Stimulated activated CD4-positive, alpha-beta T cell treated with anti-CD3 and anti-CD28 coated beads, TNF-alpha, amount 100 ng/mL, for 1 hour (primary cell): ENCODE data around the gene TLR10.
"Not testable (repeated sequence)": the region's sequence is repeated elsewhere in the genome, so short reads cannot be mapped to it uniquely, and the experiment has no call there.

Experiments
- DNase-seq, 3 donors: peaks; one replicate each; pipeline ENCODE4 v3.0.0-alpha.2; 2020; ENCODE audit warnings: low read depth in 3 of 3, low spot score in 1 of 3

Gene TLR10

GRCh38 chr4:38768968-38769394, 13.8 kb downstream of the TLR10 start:
- no peak for DNase-seq

- DNase-seq, result not testable (repeated sequence)
These were observed 15.8 kb downstream of the TLR10 start for GRCh38 chr4:38766940-38767339.

DNA sequence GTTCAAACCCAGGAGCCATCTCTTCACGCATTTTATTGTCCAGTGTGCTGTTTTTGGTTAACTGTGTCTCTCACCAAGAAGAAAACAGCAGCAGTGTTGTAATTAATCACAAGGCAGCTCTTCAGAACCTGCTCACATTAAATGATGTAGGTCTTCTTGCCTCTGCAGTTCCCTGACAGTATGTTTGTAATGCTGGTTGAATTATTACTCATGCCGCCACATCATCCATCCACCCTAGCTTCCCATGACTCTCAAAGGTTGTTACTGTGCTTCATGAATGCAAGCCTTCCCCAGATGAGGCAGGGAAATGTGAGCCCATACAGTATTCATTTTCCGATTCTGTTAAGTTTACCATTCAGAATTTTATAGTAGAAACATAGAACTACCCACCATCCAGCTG, 17.4 kb downstream of the TLR10 start:
- DNase-seq, result no peak

DNA sequence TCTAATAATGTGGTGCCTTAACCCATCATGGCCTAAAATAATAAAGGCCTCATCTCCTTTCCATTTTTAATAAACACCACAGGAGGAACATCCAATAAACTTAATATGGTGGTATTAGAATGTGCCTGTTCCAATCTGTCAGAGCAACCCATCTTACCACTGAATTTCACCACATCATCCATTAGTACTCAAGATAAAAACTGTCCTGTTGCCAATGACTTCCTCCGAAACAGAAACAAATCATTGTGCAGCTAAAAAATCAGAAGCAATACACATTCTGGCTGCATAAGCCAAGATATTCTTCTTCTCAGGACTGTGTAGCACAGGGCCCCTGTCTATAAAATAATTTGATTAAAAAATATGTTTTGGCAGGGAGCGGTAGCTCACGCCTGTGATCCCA, 18.5 kb downstream of the TLR10 start:
- no peak for DNase-seq

- DNase-seq, result no peak
These were observed 20.2 kb downstream of the TLR10 start for GRCh38 chr4:38762560-38762959.

DNA sequence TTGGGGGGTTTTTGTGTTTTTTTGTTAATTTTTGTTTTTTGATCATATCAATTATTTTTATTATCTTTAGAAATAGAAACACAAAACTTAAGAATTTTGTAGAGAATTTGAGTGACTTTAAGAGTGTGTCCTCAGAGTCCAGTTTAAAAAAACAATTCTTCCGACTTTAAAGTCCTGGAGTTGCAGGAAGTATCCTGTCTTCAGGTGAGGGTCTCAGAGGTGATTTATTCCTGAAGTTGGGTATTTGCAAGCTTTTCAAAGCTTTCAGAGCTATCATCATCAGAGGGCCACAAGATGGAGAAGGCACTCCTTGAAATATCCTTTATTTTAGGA, 23.0 kb downstream of the TLR10 start:
- DNase-seq, result no peak

DNA sequence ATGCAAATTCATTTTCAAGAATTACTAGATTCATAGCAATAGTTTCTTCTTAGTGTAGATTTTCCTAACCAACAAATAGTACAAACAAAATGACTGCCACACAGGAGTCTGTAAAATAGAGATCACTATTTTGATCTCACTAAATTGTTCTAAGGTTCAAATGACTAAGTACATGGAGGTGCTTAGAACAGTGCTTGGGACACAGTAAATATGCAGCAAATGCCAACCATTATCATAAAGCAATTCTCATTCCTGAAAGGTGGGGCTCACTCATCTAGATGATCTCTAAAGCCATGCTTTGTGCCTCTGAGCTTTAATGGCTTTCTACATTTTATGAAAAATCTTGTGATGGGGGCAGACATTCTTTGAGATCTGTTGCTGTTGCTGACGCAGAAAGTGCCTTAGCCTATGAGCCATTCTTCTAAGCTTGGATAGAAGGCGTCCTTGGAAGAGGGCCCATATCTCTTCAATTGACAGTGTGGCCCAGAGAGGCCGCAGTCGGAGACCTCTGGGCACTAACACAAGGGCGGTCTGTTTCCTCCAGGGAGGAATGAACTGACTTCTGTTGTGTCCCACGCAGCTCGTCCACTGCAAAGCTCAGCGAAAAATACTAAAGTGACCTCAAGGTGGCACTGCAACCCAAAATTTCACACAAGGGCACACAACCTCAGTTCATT, 23.5 kb downstream of the TLR10 start:
- peak; percentile 19 to 37 (median 26) for DNase-seq

- no peak for DNase-seq
These were observed 24.7 kb downstream of the TLR10 start for GRCh38 chr4:38757945-38758600.

DNA sequence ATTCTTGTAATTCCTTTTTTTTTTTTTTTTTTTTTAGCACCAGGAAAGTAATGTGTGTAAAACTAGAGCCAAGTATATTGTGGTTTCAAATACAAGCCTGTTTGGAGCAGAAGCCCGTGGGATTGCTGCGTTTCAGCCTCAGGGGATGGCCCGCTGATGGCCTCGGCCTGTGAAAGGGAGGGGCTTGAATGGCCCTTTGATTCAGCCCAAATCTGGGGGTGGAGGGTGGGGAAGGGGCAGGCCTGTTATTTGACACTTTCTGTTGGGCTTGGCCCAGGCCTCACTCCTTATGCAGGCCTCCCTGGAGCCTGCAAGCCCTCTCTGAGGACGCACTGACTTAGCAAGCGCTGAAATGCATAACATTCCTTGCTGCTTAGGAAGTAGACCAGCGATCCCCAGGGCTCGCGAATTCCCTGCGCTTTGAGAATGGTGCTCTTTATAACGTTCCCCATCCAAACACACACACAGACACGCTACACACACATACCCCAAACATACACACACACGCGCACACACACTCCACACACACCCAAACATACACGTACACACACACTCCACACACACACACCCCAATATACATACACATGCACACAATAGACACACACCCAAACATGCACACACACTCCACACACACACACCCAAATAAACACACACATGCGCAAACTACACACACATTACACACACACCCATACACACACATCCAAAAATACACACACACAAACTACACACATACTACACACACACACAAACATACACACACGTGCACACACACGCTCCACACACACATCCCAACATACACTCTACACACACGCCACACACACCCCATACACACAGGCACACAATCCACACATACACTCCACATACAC, 29.6 kb downstream of the TLR10 start:
- no peak for DNase-seq

- no peak for DNase-seq
These were observed 30.3 kb downstream of the TLR10 start for GRCh38 chr4:38752372-38752940.

GRCh38 chr4:38751341-38752010, 31.3 kb downstream of the TLR10 start:
- no peak for DNase-seq

GRCh38 chr4:38749336-38749735, 33.5 kb downstream of the TLR10 start:
- DNase-seq, result no peak

DNA sequence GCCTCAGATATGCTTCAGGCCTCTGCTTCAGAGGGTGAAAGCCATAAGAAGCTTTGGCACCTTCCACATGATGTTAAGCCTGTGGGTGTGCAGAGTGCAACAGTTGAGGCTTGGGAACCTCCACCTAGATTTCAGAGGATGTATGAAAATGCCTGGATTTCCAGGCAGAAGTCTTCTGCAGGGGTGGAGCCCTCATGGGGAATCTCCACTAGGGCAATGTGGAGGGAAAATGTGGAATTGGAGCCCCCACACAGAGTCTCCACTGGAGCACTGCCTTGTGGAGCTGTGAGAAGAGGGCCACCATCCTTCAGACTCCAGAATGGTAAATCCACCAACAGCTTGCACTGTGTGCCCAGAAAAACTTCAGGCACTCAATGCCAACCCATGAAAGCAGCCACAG, 35.2 kb downstream of the TLR10 start:
- DNase-seq, result no peak

DNA sequence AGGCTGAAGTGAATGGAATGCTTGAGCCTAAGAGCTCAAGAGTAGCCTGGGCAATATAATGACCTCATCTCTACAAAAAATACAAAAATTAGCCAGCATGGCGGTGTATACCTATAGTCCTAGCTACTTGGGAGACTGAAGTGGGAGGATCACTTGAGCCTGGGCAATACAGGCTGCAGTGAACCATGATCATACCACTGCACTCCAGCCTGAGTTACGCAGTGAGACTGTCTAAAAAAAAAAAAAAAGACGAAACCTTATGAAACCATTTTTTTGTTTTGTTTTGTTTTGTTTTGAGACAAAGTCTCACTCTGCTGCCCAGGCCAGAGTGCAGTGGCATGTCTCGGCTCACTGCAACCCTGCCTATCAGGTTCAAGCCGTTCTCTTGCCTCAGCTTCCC, 36.9 kb downstream of the TLR10 start:
- DNase-seq, result no peak

DNA sequence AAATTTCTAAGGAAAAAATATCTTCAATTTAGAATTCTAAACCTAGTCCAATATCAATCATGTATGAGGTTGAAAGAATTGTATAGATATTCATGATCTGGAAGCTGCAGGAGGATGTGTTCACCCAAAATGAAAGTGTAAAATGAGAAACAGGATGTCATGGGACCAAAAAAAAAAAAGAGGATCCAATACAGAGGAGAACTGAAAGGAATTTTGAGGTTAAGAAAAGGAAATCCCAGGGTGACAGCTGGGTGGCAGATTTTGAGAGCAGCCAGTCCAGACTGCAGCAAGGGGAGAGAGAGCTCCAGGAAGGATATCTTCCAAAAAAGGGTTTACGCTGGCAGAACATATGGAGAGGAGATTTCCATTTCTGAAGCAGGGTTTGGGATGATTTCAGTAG, 38.9 kb downstream of the TLR10 start:
- no peak for DNase-seq

DNA sequence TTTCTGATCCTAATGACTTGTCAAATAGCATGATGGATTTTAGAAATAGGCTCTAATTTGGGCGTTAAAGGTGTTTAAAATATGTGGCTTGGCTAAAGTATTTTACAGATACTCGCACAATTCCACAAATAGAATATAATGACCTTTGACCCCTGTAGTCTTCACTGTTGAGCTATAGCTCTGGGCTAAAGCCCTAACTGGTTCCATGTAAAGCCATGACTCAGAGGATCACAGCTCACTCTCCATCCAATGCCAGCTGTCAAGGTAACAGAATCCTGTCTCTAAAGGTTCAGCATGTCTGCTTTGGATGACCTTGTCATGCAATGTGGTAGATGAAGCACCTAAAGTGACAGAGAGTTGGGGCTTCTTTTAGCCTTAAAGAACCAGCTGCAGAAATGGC, 42.5 kb downstream of the TLR10 start:
- no peak for DNase-seq

GRCh38 chr4:38738940-38739803, 43.6 kb downstream of the TLR10 start:
- DNase-seq, result no peak

DNA sequence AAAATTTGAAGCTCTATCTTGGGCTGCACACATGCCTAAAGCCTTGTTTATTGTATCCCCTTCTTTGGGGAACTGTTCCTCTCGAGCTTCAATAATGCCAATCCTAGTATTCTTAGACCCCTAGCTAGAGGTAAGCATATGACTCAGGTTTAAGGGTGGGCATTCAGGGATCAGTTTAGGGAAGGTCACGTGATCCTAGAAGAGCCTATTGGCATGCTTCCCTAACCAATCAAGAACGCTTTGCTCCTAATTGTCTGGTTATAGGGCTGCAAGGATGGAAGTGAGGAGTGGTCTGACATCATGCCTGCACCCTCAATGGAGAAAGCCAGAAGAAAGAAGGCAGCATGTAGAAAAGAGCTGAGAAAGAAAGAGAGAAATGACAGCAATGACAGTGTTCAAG, 46.9 kb downstream of the TLR10 start:
- DNase-seq, result no peak

DNA sequence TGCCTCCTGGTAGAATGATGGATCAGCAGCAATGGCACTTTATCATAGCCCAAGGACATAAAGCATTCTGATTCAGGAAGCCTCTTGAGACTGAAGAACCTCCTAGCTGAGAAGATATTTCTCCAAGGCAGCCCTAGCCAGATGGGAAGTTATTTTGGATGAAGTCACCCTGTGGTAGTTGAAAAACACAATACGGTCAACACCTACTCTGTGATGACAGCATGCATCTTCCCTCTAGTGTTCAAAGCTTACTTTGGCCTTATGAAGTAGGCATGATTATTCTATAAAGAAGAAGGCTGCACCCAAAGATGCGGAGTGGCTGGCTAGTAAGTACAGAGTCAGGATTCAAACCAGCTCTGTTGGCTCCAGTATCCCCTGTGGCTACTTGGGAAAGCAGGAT, 47.9 kb downstream of the TLR10 start:
- no peak for DNase-seq

GRCh38 chr4:38734446-38734845, 48.3 kb downstream of the TLR10 start:
- no peak for DNase-seq
